ENCODE measurements around the gene POLR1D.

Gene POLR1D

GRCh38 chr13:27663947-27664346, 42.3 kb downstream of the POLR1D start:
- TF ChIP-seq CTCF (conservative IDR thresholded peaks at IDR 0.05), result no peak
- H3K27ac ChIP-seq, result no peak overlapping the region

- peak; percentile 71 for TF ChIP-seq CTCF (conservative IDR thresholded peaks at IDR 0.05)
- no peak overlapping the region for H3K27ac ChIP-seq
Measured at GRCh38 chr13:27665333-27665732, 43.6 kb downstream of the POLR1D start.

- no peak overlapping the region for H3K27ac ChIP-seq
- no peak for TF ChIP-seq CTCF (conservative IDR thresholded peaks at IDR 0.05)
Measured at GRCh38 chr13:27665761-27666160, 44.1 kb downstream of the POLR1D start.

- no peak for TF ChIP-seq CTCF (conservative IDR thresholded peaks at IDR 0.05)
Measured at GRCh38 chr13:27666951-27667350, 45.3 kb downstream of the POLR1D start.

GRCh38 chr13:27667946-27668345, 46.3 kb downstream of the POLR1D start:
- no peak for TF ChIP-seq CTCF (conservative IDR thresholded peaks at IDR 0.05)
- H3K27ac ChIP-seq, result no peak overlapping the region

More at GRCh38 chr13:27666951-27667350, 45.3 kb downstream of the POLR1D start:
- H3K27ac ChIP-seq, result no peak overlapping the region

GRCh38 chr13:27670861-27671260, 49.2 kb downstream of the POLR1D start:
- no peak for TF ChIP-seq CTCF (conservative IDR thresholded peaks at IDR 0.05)
- H3K27ac ChIP-seq, result no peak overlapping the region

- no peak overlapping the region for H3K27ac ChIP-seq
- no peak for TF ChIP-seq CTCF (conservative IDR thresholded peaks at IDR 0.05)
Measured at GRCh38 chr13:27672025-27672424, 50.3 kb downstream of the POLR1D start.

Data from VCaP (cell line).